HG02678 (cell line): ENCODE measurements around the gene FBXO34.

ENCODE experiments used
- ATAC-seq: cut with Tn5 transposase; IDR thresholded peaks from one replicate; pipeline ENCODE4 v1.9.1; 2021; ENCODE audit warnings: mild to moderate bottlenecking, moderate library complexity; ENCODE audit not compliant: unreplicated experiment

Gene FBXO34

DNA sequence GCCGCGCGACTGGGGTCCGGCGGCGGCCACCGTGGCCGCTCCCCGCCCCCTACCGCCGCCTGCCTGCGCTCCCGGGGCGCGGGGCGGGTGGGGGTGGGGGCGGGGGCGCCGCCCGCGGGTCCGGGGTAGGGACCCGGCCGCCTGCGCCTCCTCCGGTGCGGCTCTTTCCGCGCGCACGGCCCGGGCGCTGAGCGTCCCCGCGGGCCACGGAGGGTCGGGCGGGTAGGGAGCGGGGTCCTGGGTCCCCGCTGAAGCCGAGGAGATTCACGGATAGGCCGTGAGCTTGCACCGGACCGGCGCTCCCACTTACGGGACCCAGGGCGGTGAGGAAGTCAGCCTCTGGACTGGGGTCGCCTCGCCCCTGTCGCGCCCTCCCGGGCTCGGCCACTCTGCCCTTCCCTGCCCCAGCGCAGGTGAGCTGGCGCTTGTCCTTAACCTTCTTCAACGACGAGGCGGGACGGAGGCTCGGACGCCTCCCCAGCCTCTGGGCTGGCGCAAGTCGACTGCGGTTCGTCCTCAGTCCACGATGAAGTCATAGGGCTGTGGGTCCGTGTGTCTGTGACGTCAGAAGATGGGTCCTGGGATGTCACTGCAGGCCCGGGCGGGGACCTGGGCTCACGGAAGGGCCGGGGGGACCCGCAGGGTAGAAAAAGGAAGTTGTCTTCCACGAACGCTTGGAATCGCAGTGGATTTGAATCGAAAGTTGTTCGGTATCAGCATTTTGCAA is 514 bp downstream of the FBXO34 start:
- peak; percentile 47 for ATAC-seq

DNA sequence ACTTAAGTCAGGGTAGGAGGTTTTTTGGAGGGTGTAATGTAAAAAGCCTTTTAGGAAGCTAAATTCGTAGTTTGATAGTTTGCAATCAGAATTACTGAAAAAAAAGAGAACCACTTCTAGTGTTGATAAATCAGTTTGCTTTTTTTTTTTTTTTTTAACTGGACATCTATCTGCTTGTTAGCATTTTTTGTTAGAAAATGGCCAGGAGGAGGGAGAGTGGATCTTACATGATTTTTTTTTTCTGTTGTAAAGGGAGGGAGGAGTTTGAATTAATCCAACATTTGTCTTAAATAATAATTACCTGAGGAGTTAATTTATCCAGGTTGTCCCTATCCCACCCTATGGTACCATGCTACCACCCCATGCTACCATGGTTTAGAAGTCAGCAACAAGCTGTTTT is 1.2 kb downstream of the FBXO34 start:
- no peak for ATAC-seq

DNA sequence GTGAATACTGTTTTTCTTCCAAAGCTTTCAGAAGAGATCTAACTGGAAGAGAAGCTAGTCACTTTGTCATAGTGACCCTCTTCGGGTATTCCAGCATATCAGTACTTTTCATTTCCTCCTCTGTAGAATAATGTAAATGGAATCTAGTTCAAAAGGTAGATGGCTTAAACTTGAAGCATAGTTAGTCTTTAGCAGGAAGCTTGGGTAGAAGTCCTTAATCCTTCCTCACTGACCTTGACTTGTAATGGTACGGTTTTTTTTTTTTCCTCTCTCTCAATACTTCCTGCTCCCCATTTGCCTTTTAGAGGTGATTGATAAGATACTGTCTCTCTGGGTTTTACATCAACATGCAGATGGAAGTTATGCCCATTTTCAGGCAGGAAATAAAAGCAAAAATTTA is 1.7 kb downstream of the FBXO34 start:
- no peak for ATAC-seq

DNA sequence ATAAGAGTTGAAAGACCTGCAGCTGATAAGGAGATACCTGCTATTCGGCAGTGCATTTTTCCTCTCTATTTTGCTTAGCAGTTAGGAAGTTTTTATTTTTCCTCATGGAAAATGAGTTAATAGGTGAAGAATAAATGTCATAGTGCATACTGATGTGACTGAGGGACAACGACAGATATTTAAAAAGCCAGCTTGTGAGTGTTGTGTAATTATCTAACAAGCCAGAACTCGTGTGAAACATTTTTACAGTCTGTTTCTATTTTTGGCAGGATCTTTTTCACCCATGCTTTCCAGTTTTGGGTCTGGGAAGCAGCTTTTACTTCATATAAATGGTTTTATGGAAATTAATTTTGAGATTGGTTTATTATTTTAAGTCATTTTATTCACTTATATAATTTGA is 2.9 kb downstream of the FBXO34 start:
- ATAC-seq, result no peak

DNA sequence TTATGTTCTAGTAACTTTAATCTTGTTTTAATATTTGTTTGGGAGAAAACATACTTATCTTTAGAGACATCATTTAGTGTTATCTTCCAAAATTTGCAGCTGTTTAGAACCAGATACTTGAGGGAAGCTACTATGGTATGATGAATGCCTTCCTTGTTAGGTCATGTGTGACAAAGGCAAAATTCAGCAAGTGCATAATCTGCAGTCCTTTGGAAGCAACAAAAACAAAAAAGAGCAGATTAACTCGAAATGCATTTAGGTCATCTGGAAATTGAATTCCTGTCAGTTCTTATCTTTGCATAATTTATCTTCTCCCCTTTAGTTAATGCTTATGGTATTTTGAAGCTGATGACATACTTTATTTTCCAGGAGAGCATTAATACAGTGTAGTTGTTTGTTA is 3.5 kb downstream of the FBXO34 start:
- ATAC-seq, result no peak

DNA sequence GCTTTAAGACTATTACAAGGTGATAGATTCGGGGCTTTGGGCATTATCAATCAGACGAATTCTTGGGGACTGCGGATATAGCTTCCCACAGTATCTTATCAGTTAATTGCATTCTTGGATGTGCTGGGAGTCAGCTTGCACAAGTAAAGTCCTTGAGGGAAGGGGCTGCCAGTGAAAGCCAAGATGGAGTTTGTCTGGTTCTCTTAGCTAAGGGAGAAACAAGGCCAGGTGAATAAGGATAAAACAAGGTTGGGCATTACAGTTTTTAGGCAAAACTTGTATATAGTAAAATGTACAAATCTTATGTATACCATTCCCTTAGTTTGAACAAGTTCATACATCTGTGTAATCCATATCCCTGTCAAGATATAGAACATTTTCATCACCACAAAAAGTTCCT is 5.5 kb downstream of the FBXO34 start:
- ATAC-seq, result no peak

DNA sequence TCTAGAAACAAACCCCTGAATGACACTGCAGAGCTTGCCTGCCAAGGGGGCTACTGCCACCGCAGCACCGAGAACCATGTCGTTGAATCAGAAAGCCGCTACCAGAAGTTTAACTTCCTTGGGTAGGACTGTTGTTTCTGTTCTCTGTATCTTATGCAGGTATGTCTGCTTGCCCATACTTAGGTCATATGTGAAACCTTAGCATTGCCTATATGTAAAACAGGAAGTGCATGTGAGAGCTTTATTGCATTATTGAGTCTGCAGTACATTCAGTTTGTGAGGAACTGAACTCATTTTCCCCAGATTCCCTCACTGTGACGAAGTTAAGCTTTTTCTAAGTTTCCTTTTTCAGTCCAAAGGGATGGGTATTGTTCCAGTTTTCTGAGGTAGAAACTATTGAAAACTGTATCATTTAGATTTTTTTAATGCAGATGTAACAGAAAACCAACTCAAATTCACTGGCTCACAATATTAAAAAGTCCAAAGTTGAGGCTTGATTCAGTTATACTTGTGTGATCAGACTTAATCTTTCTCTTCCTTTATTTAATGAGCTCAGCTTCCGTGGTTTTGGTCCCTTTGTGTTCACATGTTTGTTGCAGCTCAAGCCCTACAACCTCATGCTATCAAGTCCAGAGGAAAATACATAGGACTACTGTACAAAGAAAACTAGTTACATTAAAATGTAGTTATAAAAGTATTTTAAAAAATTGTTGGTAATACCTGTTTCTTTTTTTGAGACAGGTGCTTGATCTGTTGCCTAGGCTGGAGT is 6.9 kb downstream of the FBXO34 start:
- ATAC-seq, result peak; percentile 86

DNA sequence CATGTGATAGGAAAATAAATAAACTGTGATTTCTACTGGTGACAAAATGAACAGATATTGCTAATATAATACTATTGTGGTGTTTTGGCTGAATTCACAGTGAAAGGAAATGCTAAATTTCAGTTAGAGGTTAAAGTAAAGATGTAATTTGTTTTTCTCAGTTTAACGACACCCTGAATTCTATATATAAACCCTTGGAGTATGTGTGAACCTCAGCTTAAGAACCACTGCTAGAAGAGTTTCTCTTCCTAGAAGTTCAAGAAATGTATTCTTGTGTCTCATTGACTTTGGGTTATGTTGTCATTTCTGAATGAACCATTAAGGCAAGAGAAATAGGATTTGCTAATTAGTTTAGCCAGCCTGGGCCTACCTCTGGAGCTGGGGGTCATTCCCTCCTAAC is 8.2 kb downstream of the FBXO34 start:
- peak; percentile 44 for ATAC-seq

DNA sequence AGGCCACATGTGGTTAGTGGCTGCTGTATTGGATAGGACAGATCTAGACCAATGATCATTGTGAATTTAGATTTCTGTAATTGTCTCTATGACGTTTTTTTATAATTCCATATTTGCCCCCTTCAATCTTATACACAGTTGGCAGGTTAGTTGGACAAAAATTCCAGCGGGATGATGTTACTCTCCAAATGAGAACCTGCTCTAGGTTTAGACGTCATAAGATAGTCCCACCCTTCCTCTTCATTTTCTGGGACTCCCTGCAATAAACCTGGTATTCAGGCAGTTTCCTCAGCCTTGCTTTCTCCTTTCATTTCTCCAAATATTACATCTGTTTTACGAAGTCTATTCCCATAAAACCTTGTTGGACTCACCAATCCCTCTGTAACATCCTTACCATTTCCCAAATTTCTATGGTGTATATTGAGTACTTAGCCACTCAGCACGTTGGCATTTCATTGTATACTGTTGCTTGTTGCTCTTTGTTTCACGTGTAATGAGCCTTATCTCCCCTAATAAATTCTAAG is 10.2 kb downstream of the FBXO34 start:
- ATAC-seq, result no peak

DNA sequence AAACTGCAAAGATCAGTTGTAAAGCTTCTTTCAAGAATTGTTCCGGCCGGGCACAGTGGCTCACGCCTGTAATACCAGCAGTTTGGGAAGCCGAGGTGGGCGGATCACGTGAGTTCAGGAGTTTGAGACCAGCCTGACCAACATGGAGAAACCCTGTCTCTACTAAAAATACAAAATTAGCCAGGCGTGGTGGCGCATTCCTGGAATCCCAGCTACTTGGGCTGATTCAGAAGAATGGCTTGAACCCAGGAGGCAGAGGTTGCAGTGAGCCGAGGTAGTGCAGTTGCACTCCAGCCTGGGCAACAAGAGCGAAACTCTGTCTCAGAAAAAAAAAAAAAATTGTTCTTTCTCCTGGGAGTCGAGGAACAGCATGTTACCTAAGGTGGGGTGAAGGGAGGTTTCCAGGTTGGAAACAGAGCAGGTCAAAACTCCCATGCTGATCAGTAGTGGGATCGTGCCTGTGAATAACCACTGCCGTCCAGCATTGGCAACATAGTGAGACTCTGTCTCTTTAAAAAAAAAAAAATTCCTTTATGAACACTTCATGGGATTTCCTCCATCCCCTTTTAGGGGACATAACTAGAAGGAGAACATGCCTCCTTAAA is 13.9 kb downstream of the FBXO34 start:
- ATAC-seq, result no peak

DNA sequence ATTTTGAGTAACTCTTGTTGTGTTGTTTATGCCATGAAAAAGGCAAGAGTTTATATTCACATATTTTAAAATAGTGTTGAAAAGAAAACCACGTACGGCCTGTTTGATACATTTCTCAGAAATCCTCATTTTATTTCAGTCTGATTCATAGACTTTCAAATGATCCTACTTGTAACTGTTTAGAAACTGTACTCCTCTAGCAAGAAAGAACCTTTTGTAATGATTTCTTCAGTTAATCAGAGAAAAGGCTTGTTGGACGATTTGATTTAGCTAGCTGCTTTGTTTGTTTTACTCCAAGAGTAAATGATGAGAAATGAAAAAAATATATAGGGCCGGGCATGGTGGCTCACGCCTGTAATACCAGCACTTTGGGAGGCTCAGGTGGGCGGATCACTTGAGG is 17.2 kb downstream of the FBXO34 start:
- ATAC-seq, result no peak

DNA sequence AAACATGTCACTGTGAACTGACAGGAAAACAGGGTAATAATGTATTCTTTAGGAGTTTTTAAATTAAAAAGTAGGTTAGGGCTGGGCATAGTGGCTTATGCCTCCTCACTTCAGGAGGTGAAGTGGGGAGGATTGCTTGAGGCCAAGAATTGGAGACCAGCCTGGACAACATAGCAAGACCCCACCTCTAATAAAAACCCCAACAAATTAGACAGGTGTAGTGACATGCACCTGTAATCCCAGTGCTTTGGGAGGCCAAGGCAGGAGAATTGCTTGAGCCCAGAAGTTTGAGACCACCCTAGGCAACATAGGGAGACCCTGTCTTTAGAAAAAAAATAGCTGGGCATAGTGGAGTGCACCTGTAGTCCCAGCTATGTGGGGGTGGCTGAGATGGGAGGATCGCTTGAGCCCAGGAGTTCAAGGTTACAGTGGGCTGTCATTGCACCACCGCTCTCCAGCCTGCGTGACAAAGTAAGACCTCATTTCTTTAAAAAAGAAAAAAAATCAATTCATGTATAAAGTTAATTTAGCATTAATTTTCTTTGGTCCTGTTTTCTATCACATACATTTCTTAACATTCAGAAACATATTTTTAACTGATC is 20.4 kb downstream of the FBXO34 start:
- ATAC-seq, result no peak

DNA sequence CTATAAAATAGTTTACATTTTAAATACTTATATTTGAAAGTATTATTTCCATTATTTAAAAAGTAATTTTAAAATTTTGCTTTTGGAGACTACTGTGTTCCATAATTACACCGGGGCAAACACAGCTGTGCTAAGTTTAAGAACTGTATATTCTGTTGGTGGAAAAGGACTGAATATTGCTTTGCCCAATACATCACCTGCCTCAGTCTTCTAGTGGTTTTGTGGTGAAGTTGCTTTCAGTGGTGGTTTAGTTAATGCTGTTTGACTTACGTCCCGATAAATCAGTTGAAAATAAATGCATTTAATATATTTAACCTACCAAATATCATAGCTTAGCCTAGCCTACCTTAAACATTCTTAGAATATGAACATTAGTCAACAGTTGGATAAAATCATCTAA is 23.4 kb downstream of the FBXO34 start:
- no peak for ATAC-seq

DNA sequence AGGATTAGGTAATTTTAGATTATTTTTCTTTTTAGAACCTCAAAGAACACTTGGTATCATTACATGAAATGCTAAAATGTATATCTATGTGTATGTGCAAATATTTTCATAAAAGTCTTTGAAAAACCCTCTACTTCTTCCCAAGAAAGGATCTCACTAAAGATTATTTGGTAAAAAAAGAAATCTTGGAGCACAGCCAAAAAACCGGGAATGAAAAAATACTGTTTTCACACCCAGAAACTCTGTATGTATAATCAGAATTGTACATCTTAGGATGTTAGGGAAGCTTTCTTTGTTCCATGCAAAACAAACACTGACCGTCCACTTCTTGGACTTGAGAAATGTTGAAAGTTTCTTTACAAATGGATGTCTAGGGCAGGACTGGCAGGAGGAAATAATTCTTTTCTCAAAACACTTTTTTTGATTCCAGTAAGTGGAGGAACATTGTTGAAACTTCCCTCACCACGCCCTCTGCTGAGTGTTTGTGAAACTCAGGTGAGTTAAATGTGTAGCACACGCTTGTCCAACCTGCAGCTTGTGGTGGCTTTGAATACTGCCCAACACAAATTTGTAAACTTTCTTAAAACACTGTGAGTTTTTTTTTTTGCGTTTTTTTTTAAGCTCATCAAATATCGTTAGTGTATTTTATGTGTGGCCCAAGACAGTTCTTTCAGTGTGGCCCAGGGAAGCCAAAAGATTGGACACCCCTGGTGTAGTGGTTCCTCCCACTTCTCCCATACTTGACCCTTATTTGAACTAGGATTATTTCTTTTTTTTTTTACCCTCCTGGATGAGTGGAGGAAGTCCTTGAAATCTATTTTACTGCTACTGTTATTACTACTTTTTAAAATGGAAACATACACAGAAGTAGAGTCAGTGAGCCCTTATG is 26.6 kb downstream of the FBXO34 start:
- ATAC-seq, result no peak

DNA sequence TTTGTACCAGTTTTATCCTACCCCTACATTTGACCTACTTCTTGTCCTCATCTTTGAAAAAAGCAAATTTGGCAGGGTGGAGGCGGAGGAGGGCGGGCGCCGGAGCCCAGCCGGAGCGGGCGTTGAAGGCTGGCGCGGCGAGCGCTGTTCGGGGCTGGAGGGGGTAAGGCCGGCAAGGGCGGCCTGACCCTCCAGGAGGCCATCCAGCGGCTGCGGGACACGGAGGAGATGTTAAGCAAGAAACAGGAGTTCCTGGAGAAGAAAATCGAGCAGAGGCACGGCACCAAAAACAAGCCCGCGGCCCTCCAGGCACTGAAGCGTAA is 27.2 kb downstream of the FBXO34 start:
- ATAC-seq, result no peak

DNA sequence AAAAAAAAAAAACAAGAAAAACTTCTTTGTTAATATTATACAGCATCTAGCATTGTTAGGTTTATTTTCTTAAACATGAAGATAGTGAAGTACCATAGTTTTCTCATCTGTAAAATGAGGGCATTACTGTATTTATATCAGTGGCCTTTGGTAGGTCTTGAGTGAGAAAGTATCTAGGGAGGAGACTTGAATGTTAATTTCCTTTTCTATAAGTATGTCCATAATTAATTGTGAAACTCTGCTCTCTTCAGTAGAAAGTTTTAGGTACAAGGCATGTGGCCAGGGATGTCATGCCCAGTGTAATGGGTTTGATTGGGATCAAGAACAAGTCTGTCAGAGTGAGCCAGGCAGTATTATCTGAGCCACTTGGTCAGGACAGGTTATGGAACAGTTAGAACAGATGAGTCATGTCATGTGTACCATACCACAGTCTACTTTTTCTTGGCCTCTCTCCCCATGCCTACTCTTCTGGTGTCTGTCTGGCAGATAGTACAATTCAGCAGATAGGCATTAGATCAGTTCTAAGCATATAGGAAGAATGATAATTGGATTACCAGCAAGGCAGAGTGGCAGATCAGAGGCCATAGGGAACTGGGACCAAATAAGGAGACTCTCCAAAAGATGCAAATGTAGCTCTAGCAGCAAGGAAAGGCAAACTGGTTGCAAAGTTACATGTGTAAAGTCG is 30.4 kb downstream of the FBXO34 start:
- ATAC-seq, result no peak

DNA sequence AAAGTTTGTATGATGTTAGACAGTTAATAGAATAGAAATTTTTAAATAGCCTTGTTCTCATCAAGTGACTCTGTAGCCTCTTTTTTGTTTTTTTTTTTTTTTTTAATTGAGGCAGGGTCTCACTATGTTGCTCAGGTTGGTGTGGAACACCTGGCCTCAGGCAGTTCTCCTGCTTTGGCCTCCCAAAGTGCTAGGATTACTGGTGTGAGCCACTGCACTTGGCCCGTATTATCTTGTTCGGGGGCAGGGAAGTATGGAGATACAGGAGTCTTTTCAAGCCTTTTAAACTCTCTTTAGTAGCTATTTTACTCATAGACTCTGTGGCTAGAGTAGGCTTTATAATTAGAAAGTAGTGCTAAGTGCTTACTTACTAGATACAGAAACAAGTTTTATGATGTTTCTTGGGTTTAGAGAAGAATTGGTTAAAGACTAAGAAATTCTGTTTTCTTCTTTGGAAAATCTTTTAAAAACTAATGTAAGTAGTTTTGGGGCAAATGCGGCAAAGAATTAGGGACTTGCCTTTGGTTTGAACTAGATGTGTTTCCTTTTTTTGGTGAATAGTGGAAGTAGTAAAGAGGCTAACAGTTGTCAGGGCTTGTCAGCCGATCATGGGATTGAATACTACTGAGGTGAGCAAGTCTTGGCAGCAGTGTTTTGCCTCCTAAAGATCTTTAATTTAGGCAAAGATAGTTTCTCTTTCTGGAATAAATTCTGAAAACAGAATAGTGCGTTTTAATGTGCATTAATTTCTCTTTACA is 31.3 kb downstream of the FBXO34 start:
- ATAC-seq, result no peak

DNA sequence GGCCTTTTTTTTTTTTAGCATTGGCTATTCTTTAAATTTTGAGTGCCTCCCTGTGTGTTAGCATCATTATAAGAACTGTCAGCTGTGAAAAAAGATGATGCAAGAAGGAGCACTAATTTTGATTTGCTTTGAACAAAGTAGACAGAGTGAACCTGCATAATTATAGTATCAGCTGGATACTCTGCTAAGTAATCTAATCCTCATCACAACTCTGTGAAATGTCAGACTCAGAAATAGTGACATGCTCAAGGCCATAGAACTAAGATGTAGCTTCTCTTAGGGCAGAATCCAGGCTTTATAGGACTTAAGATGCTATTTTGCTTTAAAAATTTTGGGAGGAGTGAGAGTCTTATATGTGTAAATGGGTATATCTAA is 31.9 kb downstream of the FBXO34 start:
- ATAC-seq, result no peak

DNA sequence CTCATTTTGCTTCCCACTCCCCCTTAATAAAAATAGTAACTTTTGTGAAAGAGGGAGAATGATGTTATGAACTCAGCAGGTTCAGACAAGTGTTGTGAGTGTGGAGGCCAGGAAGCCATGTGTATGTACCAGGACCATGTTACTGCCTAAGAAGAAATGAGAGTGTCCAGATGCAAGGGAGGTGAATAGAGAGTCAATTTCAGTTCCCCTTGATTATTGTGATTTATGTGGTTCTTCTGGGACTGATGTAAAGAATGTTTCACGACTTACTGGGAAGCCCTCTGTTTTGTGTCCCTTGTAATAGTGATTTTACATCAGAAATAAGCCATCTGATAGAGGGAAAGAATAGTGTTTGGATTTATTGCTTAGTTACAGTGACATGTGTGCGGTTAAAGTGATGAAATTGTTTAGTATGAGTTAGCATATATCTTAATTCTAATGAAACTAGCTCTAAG is 32.5 kb downstream of the FBXO34 start:
- ATAC-seq, result no peak
